Smooth muscle cell (in vitro differentiated cells): ENCODE measurements around the gene OLFM2. TPM values are rescaled to one million over a fixed set of nuclear protein-coding genes. Genes with fewer than 3 reads are reported as not detected.

Experiments
- DNase-seq: peaks from one replicate; lab custom pipeline; 2025; ENCODE audit not compliant: unreplicated experiment; lab: John Stamatoyannopoulos, UW
- H2AFZ ChIP-seq: fragments of 200-600 bp; sonication (generic); 2 replicates; pipeline ENCODE4 v1.6.0; 2016; ENCODE audit warnings: antibody characterized with exemption, low read depth, mild to moderate bottlenecking
- H3F3A ChIP-seq: fragments of 200-600 bp; sonication (generic); 2 replicates; pipeline ENCODE4 v1.6.0; 2017; ENCODE audit warnings: antibody characterized with exemption, low read depth
- H3K27ac ChIP-seq: fragments of 200-600 bp; sonication (generic); 2 replicates; pipeline ENCODE4 v1.5.1; 2016; ENCODE audit warnings: low read depth, mild to moderate bottlenecking
- H3K27me3 ChIP-seq: fragments of 200-600 bp; sonication (generic); 2 replicates; pipeline ENCODE4 v1.6.1; 2016; ENCODE audit warnings: low read depth, mild to moderate bottlenecking
- H3K36me3 ChIP-seq: fragments of 200-600 bp; sonication (generic); 2 replicates; pipeline ENCODE4 v1.5.1; 2016; ENCODE audit warnings: low read depth
- H3K4me1 ChIP-seq: fragments of 200-600 bp; sonication (generic); 2 replicates; pipeline ENCODE4 v1.5.1; 2016; ENCODE audit warnings: low read depth
- H3K4me2 ChIP-seq: fragments of 200-600 bp; sonication (generic); 2 replicates; pipeline ENCODE4 v1.6.0; 2016; ENCODE audit warnings: mild to moderate bottlenecking
- H3K4me3 ChIP-seq: fragments of 200-600 bp; sonication (generic); 2 replicates; pipeline ENCODE4 v1.5.1; 2016; ENCODE audit warnings: mild to moderate bottlenecking
- H3K79me2 ChIP-seq: fragments of 200-600 bp; sonication (generic); 2 replicates; pipeline ENCODE4 v1.6.0; 2016; ENCODE audit warnings: low read depth, mild to moderate bottlenecking
- H3K9ac ChIP-seq: fragments of 200-600 bp; sonication (generic); 2 replicates; pipeline ENCODE4 v1.6.0; 2016; ENCODE audit warnings: low read depth
- H3K9me3 ChIP-seq: fragments of 200-600 bp; sonication (generic); replicated peaks from 2 replicates; pipeline ENCODE4 v1.5.1; 2016; ENCODE audit warnings: low read depth
- H4K20me1 ChIP-seq: fragments of 200-600 bp; sonication (generic); 2 replicates; pipeline ENCODE4 v1.6.0; 2016; ENCODE audit warnings: low read depth
- CTCF ChIP-seq: fragments of 200-600 bp; sonication (generic); IDR thresholded peaks from 2 replicates; pipeline ENCODE4 v1.5.1; 2017; ENCODE audit warnings: borderline replicate concordance, mild to moderate bottlenecking, antibody characterized with exemption; ENCODE audit not compliant: insufficient read depth, poor library complexity, severe bottlenecking
- WGBS: methylation state at CpG from one replicate; pipeline ENCODE4 v1.1.7; 2016; ENCODE audit warnings: low lambda C conversion rate; 5-methylcytosine and 5-hydroxymethylcytosine counted together
- polyA plus RNA-seq: library from polyadenylated mRNA; unstranded; fragments of >200 nt; fragmentation: Nextera tagmentation; extraction: Ambion mirVana; gene quantifications from 2 replicates; pipeline ENCODE4 v1.2.1, GENCODE V29; 2016
- total RNA-seq: library from RNA; depleted of rRNA; stranded (reverse); fragments of >200 nt; gene quantifications from 2 replicates; pipeline ENCODE4 v1.2.3, GENCODE V29; 2014

Gene OLFM2
- total and polyA plus RNA-seq, 2 experiments from 2014 or later, result 63.1 to 119 TPM

DNA sequence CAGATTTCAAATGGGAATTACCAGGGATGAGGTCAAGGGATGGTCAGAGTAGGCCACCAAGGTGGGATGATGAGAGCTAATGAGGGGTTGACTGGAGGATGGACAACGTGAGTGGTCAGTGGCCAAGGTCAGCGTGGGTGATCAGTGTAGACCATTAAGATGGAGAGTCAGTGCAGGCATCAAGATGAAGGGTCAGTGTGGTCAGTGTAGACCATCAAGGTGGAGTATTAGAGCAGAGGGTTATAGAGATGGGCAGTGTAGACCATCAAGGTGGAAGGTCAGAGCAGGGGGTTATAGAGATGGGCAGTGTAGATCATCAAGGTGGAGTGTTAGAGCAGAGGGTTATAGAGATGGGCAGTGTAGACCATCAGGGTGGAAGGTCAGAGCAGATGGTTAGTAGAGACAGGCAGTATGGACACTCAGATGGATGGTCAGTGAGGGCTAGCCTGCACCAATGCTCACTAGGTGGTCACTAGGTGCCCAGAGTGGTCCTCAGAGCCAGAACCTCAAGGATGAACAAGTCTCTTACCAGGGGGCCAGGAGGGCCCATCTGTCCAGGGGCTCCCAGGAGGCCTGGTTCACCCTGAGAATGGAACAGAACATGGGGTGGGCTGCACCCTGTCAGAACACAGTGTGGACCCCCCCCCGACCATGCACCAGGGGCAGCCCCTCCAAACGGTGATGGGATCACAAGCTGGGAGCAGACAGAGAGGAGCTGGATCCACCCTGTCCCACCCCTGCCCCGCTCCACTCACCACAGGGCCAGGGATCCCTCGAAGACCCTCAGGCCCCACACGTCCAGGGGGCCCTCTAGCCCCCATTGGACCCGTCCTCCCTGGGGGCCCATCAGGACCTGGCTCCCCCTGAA lies 32.7 kb upstream of the OLFM2 start:
- Histone ChIP-seq H3K9ac (no peak overlapping the region), H3K4me2 (no peak overlapping the region), H3K27me3 (peaks cover 39% of the 10 kb centered on the region), H4K20me1 (no peaks in the 10 kb centered on the region), H2AFZ (no peak overlapping the region), H3K79me2 (no peaks in the 10 kb centered on the region), H3K36me3 (no peaks in the 10 kb centered on the region), H3K27ac (no peak overlapping the region), H3K9me3 (no peaks in the 10 kb centered on the region), H3K4me1 (no peaks in the 10 kb centered on the region), H3K4me3 (no peak overlapping the region), H3F3A (no peaks in the 10 kb centered on the region)
- 80% methylated on average over 8 of the region's 8 CpGs for WGBS
- DNase-seq, result no peak
- no peak for TF ChIP-seq CTCF

- Histone ChIP-seq H3K4me1 (no peaks in the 10 kb centered on the region), H3K36me3 (no peaks in the 10 kb centered on the region), H3K27ac (no peak overlapping the region), H2AFZ (no peak overlapping the region), H3K79me2 (no peaks in the 10 kb centered on the region), H3K9ac (no peak overlapping the region), H3K9me3 (no peaks in the 10 kb centered on the region), H4K20me1 (no peaks in the 10 kb centered on the region), H3K4me2 (no peak overlapping the region), H3K27me3 (peaks cover 39% of the 10 kb centered on the region), H3F3A (no peaks in the 10 kb centered on the region), H3K4me3 (no peak overlapping the region)
- TF ChIP-seq CTCF, result no peak
- DNase-seq, result no peak
- WGBS, result 62% methylated on average over 4 of the region's 4 CpGs
These were observed 31.0 kb upstream of the OLFM2 start for GRCh38 chr19:9967326-9967725.

DNA sequence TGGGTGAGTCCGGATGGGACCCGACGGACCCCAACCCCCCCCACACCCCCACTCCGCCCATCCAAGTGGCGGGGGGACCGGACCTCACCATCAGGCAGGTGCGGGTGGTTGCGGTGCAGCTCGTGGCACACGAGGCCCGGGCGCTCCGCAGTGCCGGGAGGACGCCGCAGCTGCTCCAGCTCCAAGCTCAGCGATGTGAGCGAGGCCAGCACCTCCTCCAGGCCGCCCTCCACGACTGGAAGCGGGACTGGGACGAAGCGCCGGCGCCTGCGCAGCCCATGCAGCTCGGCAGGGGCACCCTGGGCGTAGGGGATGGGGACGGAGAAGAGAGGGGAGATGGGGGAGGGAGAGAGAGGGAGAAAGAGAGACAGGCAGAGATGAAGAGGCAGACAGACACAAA lies 30.1 kb upstream of the OLFM2 start:
- H3K27me3 ChIP-seq, result peaks cover 39% of the 10 kb centered on the region
- no peaks in the 10 kb centered on the region for H3K79me2 ChIP-seq
- no peak overlapping the region for H2AFZ ChIP-seq
- no peak for TF ChIP-seq CTCF
- WGBS, result 4% methylated on average over 21 of the region's 29 CpGs
- no peak for DNase-seq
- no peak overlapping the region for H3K4me2 ChIP-seq
- H4K20me1 ChIP-seq, result no peaks in the 10 kb centered on the region
- no peak overlapping the region for H3K9ac ChIP-seq
- H3K4me1 ChIP-seq, result no peaks in the 10 kb centered on the region
- H3K27ac ChIP-seq, result no peak overlapping the region
- H3K9me3 ChIP-seq, result no peaks in the 10 kb centered on the region
- H3K4me3 ChIP-seq, result no peak overlapping the region
- H3F3A ChIP-seq, result no peaks in the 10 kb centered on the region
- H3K36me3 ChIP-seq, result no peaks in the 10 kb centered on the region

DNA sequence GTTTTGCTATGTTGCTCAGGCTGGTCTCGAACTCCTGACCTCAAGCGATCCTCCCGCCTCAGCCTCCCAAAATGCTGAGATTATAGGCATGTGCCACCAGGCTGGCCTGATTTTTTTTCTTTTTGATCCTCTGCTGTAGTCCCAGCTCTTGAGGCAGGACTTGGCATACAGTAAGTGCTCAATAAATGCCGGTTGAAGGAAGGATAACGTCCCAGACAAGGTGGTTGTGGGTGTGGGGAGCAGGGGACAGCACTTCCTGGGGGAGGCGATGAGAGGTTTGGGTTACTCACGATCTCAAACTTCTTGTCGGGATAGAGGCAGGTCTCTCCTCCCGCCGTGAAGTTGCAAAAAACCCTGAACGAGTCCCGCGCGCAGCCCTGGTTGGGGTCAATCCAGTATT lies 29.7 kb upstream of the OLFM2 start:
- no peak for TF ChIP-seq CTCF
- 46% methylated on average over 10 of the region's 14 CpGs for WGBS
- no peak overlapping the region for H3K4me3 ChIP-seq
- no peak overlapping the region for H3K9ac ChIP-seq
- no peaks in the 10 kb centered on the region for H3K79me2 ChIP-seq
- H3K27me3 ChIP-seq, result peaks cover 39% of the 10 kb centered on the region
- H3K27ac ChIP-seq, result no peak overlapping the region
- H3F3A ChIP-seq, result no peaks in the 10 kb centered on the region
- no peaks in the 10 kb centered on the region for H3K4me1 ChIP-seq
- no peak overlapping the region for H2AFZ ChIP-seq
- no peak overlapping the region for H3K4me2 ChIP-seq
- H3K9me3 ChIP-seq, result no peaks in the 10 kb centered on the region
- no peaks in the 10 kb centered on the region for H3K36me3 ChIP-seq
- no peak for DNase-seq
- no peaks in the 10 kb centered on the region for H4K20me1 ChIP-seq
